Measurements from ENCODE around the gene HACD1.

GRCh38 chr10:17588420-17588819, 28.8 kb downstream of the HACD1 start:
- TF ChIP-seq CTCF (IDR thresholded peaks at IDR 0.05) (no peak), POLR2A (IDR thresholded peaks at IDR 0.05) (no peak), EP300 (IDR thresholded peaks at IDR 0.05) (no peak)
